Measurements from ENCODE around the gene AMOTL2.

AMOTL2 gene

GRCh38 chr3:134340982-134341365 lies 33.3 kb downstream of the AMOTL2 start:
- H4K20me1 ChIP-seq (ENCODE audit: insufficient read depth, low read length): no peaks in the 10 kb centered on the region
- no peaks in the 10 kb centered on the region for H3F3A ChIP-seq (ENCODE audit: insufficient read depth, low read length)
- H3K4me1 ChIP-seq (ENCODE audit: insufficient read depth, low read length, severe bottlenecking): no peaks in the 10 kb centered on the region
- no peak overlapping the region for H3K9ac ChIP-seq (ENCODE audit: low read length)
- H3K9me3 ChIP-seq (ENCODE audit: low read length): no peaks in the 10 kb centered on the region
- no peaks in the 10 kb centered on the region for H3K9me2 ChIP-seq (ENCODE audit: low read depth, low read length)
- H2AFZ ChIP-seq (ENCODE audit: low read length): no peak overlapping the region
- TF ChIP-seq CTCF (IDR thresholded peaks at IDR 0.05; ENCODE audit: low read length): no peak
- TF ChIP-seq EZH2 (IDR thresholded peaks at IDR 0.05; ENCODE audit: borderline replicate concordance, low read length): no peak
- no peaks in the 10 kb centered on the region for H3K27me3 ChIP-seq (ENCODE audit: insufficient read depth, low read length)
- no peak overlapping the region for H3K4me3 ChIP-seq (ENCODE audit: low read depth, low read length, poor library complexity, severe bottlenecking)
- no peak overlapping the region for H3K27ac ChIP-seq (ENCODE audit: low read depth, low read length, poor library complexity, severe bottlenecking)
- no peaks in the 10 kb centered on the region for H3K36me3 ChIP-seq (ENCODE audit: insufficient read depth, low read length)
- no peaks in the 10 kb centered on the region for H3K79me2 ChIP-seq (ENCODE audit: insufficient read depth, low read length)
- no peak overlapping the region for H3K4me2 ChIP-seq (ENCODE audit: low read length)

DNA sequence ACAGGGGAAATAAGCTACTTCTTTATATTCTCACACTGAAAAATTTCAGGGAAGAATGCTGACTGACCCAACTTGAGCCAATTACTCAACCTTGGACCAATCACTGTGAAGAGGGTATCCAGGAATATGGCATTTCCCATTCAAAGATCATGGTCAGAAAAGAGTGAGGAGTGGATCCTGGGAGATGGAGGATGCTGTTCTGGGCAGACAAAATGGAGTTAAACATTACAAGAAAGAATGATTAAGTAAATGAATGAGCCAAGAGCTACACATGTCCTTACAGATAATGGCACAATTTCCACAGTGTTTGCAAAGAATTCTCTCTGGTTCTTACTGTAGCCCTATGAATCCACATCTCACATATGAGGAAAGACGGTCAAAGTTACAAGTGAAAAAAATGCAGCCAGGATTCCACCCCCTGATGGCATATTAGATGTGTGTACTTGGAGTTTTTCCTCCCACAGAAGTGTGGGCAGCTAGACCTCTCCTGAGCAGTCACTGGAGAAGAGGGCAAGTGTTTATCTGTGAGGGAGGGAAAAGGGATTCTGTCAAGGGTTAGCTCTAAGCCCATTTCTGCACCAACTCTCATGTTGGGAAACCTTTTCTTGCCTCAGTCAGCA lies 33.8 kb downstream of the AMOTL2 start:
- H4K20me1 ChIP-seq (ENCODE audit: insufficient read depth, low read length): no peaks in the 10 kb centered on the region
- no peaks in the 10 kb centered on the region for H3F3A ChIP-seq (ENCODE audit: insufficient read depth, low read length)
- no peaks in the 10 kb centered on the region for H3K9me2 ChIP-seq (ENCODE audit: low read depth, low read length)
- no peak for TF ChIP-seq EZH2 (IDR thresholded peaks at IDR 0.05; ENCODE audit: borderline replicate concordance, low read length)
- H3K27me3 ChIP-seq (ENCODE audit: insufficient read depth, low read length): no peaks in the 10 kb centered on the region
- no peaks in the 10 kb centered on the region for H3K79me2 ChIP-seq (ENCODE audit: insufficient read depth, low read length)
- no peaks in the 10 kb centered on the region for H3K9me3 ChIP-seq (ENCODE audit: low read length)
- H3K27ac ChIP-seq (ENCODE audit: low read depth, low read length, poor library complexity, severe bottlenecking): no peak overlapping the region
- H3K4me2 ChIP-seq (ENCODE audit: low read length): no peak overlapping the region
- H3K4me1 ChIP-seq (ENCODE audit: insufficient read depth, low read length, severe bottlenecking): no peaks in the 10 kb centered on the region
- no peaks in the 10 kb centered on the region for H3K36me3 ChIP-seq (ENCODE audit: insufficient read depth, low read length)
- no peak overlapping the region for H2AFZ ChIP-seq (ENCODE audit: low read length)
- H3K4me3 ChIP-seq (ENCODE audit: low read depth, low read length, poor library complexity, severe bottlenecking): no peak overlapping the region
- H3K9ac ChIP-seq (ENCODE audit: low read length): no peak overlapping the region

- Histone ChIP-seq H3F3A (ENCODE audit: insufficient read depth, low read length) (no peaks in the 10 kb centered on the region), H4K20me1 (ENCODE audit: insufficient read depth, low read length) (no peaks in the 10 kb centered on the region), H3K4me3 (ENCODE audit: low read depth, low read length, poor library complexity, severe bottlenecking) (no peak overlapping the region), H2AFZ (ENCODE audit: low read length) (no peak overlapping the region), H3K27me3 (ENCODE audit: insufficient read depth, low read length) (no peaks in the 10 kb centered on the region), H3K9me2 (ENCODE audit: low read depth, low read length) (no peaks in the 10 kb centered on the region), H3K4me2 (ENCODE audit: low read length) (no peak overlapping the region), H3K9me3 (ENCODE audit: low read length) (no peaks in the 10 kb centered on the region), H3K79me2 (ENCODE audit: insufficient read depth, low read length) (no peaks in the 10 kb centered on the region), H3K9ac (ENCODE audit: low read length) (no peak overlapping the region), H3K27ac (ENCODE audit: low read depth, low read length, poor library complexity, severe bottlenecking) (no peak overlapping the region), H3K4me1 (ENCODE audit: insufficient read depth, low read length, severe bottlenecking) (no peaks in the 10 kb centered on the region), H3K36me3 (ENCODE audit: insufficient read depth, low read length) (no peaks in the 10 kb centered on the region)
- TF ChIP-seq EZH2 (IDR thresholded peaks at IDR 0.05; ENCODE audit: borderline replicate concordance, low read length) (no peak), CTCF (IDR thresholded peaks at IDR 0.05; ENCODE audit: low read length) (no peak)
Measured at GRCh38 chr3:134339913-134340312, 34.3 kb downstream of the AMOTL2 start.

DNA sequence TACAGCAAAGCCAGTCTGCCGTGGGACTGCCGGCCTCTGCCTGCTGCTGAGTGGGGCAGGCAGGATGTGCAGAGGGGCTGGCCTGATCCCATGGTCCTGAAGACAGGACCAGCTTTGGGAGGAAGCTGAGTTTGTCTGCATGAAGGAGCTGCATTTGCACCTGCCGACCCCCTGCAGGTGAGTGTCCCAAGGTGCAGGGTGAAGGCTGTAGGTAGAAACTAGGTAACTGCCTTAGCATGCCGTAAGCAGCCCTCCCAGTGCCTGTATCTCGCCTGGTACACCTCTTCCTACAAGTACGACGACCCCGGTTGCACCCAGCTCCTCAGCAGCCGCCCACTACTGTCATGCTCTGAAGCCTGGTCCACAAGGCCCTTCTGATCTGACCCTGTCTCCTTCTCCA lies 34.9 kb downstream of the AMOTL2 start:
- H3K9me2 ChIP-seq (ENCODE audit: low read depth, low read length): no peaks in the 10 kb centered on the region
- no peak overlapping the region for H2AFZ ChIP-seq (ENCODE audit: low read length)
- no peak for TF ChIP-seq CTCF (IDR thresholded peaks at IDR 0.05; ENCODE audit: low read length)
- TF ChIP-seq EZH2 (IDR thresholded peaks at IDR 0.05; ENCODE audit: borderline replicate concordance, low read length): no peak
- H3K4me3 ChIP-seq (ENCODE audit: low read depth, low read length, poor library complexity, severe bottlenecking): no peak overlapping the region
- H3K27ac ChIP-seq (ENCODE audit: low read depth, low read length, poor library complexity, severe bottlenecking): no peak overlapping the region
- H3F3A ChIP-seq (ENCODE audit: insufficient read depth, low read length): no peaks in the 10 kb centered on the region
- H3K79me2 ChIP-seq (ENCODE audit: insufficient read depth, low read length): no peaks in the 10 kb centered on the region
- H3K9ac ChIP-seq (ENCODE audit: low read length): no peak overlapping the region
- H3K9me3 ChIP-seq (ENCODE audit: low read length): no peaks in the 10 kb centered on the region
- H3K36me3 ChIP-seq (ENCODE audit: insufficient read depth, low read length): no peaks in the 10 kb centered on the region
- no peak overlapping the region for H3K4me2 ChIP-seq (ENCODE audit: low read length)
- no peaks in the 10 kb centered on the region for H3K4me1 ChIP-seq (ENCODE audit: insufficient read depth, low read length, severe bottlenecking)
- H3K27me3 ChIP-seq (ENCODE audit: insufficient read depth, low read length): no peaks in the 10 kb centered on the region
- no peaks in the 10 kb centered on the region for H4K20me1 ChIP-seq (ENCODE audit: insufficient read depth, low read length)
